Right forelimb (tissue), 1 donor: Measurements from ENCODE around the gene CDNF.
"Not testable (repeated sequence)": the region's sequence is repeated elsewhere in the genome, so short reads cannot be mapped to it uniquely, and the experiment has no call there.

Experiments
- DNase-seq: peaks from one replicate; pipeline ENCODE4 v3.0.0-alpha.2; 2018

Gene CDNF

DNA sequence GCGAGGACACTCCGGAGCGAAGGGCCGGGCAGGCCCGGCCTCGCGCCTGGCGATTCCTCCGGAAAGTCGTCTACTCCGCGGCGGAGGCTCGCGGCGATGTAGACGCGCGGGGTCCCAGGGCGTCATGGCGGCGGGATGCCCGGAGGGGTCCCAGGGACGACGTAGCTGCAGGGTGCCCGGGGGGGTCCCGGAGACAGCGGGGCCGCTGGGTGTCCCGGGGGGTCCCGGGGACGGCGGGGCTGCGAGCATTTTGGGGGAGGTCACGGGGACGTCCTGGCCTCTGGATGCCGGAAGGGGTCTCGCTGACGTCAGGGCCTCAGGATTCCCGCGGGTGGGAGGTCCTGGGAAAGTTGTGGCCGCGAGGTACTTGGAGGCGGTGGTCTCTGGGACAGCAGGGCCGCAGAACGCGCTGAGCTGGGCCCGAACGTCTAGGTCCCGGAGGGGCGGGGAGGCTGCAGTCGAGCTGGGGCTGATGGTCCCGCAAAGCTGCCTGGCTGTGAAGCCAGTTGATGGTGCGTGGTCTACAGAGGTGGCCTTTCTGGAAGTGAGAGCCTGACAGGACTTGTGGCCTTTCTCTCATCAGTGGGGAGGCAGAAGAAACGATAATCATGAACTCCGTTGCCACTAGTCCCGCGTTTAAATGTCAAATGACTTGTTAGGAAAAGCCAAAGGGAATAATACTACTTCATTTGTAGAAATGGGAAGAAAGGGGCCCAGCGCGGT is 906 bp upstream of the CDNF start:
- DNase-seq = peak; percentile 69

DNA sequence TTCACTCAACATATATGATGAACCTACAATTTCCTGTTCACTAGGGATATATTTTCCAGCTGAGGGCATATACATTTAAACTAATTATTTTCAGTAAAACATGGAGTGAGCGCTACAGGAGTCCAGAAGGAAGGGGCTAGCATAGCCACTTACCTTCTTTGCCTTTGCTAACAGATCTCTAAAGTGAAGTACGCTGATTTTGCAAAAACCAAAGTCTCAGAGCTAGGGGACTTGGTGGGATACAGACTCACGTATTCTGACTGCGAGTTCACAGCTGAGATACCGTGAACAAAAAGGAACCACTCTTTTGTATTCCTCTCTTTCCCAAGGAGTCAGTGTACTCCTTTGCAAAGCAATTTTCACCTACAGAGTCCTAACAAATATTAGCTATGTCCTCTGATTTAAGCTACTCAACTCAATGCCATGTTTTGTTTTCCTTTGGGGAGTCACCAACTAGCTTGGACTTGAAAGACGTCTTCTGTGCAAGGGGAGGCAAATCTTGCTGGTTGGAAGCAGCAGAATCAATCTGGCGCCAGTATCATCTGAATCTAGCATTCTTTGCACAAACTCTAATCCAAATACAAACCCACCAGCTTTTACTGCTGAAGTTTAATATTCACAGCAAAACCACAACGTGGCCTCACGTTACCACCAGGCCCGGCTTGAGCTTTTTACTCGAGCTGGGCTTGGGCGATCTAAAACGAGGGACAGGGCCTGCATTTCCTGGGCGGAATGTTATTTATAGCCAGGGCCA is 657 bp downstream of the CDNF start:
- no peak for DNase-seq

GRCh38 chr10:14836208-14836607 is 1.6 kb downstream of the CDNF start:
- DNase-seq = no peak

GRCh38 chr10:14833106-14833505 is 4.7 kb downstream of the CDNF start:
- DNase-seq = no peak

GRCh38 chr10:14826076-14826829 is 11.6 kb downstream of the CDNF start:
- DNase-seq = no peak

DNA sequence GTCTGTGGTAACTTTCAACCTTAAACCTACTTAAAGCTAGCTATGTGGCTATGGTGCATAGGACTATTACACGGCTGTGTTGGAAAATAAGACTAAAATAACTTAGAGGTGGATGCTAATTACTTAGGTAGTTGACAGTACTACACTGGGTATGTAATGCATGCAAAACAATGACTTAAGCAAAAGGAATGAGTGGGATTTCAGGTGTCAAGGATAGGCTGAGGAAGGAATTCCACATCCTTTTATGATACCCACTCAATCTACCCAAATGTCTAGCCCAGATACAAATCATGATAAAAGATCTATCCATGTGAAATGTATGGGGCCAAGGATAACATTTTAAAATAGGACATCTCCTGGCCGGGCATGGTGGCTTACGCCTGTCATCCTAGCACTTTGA is 13.9 kb downstream of the CDNF start:
- DNase-seq = no peak

- DNase-seq = no peak
Measured at GRCh38 chr10:14822879-14823755, 14.7 kb downstream of the CDNF start.

DNA sequence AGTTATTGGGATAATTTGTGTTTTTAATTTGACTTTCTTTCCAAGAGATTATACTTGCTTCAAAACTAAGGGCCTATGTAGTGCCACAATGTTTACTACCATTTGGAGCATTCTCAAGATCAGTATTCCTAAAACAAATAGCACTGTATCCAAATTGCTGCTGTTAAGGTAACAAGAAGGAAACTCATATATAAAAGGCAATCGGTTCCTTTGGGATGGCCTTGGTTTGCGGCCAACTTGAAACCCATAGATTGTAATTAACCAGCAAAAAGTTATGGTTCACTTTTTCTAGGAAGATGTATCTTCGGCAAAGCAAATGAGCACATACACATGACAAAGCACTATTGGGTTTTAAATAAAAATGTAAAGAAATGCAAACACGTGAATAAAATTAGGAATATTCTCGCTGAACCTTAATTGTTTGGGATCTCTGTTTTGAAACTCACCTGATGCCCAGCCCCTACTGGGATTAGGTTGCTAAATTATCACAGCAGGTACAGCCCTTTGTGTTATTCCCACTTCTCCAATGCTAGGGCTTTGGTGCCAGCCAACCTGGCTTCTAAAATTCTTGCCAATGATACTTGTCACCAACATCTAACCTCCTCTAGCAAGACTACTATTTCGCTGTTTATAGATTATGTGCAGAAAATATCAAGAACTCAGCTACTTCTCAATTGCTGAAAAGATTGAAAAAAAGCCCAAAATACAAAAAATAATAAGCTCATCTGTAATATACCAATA is 16.0 kb downstream of the CDNF start:
- DNase-seq = no peak

DNA sequence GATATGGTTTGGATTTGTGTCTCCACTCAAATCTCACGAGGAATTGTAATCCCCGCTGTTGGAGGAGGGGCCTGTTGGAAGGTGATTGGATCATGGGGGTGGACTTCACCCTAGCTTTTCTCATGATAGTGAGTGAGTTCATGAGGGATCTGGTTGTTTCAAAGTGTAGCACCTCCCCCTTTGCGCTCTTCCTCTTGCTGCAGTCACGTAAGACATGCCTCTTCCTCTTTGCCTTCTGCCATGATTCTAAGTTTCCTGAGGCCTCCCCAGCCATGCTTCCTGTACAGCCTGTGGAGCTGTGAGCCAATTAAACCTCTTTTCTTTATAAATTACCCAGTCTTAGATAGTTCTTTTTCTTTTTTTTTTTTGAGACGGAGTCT is 17.1 kb downstream of the CDNF start:
- DNase-seq = no peak

GRCh38 chr10:14820010-14820774 is 17.6 kb downstream of the CDNF start:
- DNase-seq = no peak

DNA sequence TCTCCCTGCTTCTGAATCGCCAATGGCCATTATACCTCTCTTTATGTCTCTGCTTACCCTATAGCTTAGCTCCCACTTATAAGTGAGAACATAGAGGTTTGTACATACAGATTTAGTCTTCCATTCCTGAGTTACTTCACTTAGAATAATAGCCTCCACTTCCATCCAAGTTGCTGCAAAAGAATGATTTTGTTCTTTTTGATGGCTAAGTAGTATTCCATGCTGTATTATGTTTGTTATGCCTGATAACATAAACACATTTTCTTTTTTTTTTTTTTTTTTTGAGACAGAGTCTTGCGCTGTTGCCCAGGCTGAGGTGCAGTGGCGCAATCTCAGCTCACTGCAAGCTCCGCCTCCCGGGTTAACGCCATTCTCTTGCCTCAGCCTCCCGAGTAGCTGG is 21.1 kb downstream of the CDNF start:
- not testable (repeated sequence) for DNase-seq

GRCh38 chr10:14815681-14816080 is 22.2 kb downstream of the CDNF start:
- no peak for DNase-seq

DNA sequence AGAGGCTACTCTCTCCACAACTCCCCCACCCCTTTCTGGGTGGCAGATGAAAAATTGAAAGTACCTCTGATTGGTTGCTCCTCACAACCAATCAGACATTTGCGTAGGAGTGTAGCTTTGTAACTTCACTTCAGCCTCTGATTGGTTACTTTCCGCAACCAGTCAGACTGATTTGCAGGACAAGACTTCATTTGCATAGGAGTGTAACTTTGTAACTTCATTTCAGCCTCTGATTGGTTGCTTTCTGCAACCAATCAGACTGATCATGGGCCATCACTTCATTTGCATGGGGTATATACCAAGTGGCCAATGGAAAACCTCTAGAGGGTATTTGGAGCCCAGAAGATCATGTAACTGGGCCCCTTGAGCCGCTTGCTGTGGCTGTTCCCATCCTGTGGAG is 25.6 kb downstream of the CDNF start:
- DNase-seq = no peak

DNA sequence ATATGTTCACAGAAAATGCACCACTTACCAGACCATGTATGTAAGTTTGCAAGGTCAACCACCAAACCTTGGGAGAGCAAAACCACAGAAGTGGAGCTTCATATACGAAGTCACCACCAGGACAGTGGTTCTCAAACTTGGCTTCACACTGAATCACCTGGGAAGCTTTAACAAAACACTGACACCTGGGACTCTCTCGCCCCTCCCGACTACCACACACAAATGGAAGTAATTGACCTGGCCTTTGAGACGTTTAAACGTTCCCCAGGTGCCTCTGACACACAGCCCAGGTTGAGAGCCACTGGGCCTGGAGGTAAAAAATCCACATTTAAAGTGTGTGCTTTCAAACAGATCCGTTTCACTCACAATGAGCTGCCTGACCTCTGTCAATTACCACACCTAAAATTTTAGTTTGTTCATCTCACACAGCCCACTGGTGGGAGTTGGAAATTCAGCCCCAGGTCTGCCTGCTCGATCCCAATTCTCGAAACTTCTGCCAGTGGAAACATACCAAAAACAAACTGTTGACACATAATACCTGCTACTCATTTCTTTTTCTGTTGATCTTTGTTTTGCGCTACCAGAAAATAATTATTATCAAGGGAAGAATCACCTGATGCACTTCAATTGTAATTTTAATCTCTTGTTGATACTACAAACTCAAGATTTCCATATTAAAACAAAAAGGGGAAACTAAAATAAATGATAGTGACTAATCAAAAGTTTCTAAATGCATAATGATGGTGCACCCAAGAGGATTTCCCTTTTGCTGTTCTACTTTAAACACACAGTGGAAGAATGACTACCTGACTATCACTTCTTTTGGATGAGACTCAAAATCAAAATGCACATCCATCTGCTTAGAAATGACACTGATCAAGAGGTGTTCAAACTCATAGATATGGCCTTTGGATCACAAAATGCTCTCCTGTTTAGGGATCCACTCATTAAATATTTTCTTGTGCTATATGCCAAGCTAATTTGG is 26.6 kb downstream of the CDNF start:
- no peak for DNase-seq

GRCh38 chr10:14806318-14806717 is 31.5 kb downstream of the CDNF start:
- DNase-seq = no peak

DNA sequence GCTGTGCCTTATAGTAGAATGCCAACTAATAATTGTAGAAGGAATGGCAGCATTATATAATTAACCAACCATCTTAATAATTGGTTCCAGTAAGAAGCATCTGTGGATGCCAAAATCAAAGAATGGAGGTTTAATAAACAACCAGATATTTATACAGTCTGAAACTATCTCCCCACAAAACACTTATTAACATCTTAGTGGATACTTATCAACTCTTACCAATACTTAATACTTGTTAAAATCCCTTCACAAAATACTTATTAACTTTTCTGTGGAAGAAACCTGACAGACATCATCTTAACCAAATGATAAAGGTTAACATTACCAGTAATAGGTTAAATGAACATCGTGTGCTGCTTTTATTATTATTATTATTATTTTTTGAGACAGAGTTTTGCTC is 34.0 kb downstream of the CDNF start:
- no peak for DNase-seq

- DNase-seq = no peak
Measured at GRCh38 chr10:14801723-14802122, 36.1 kb downstream of the CDNF start.

DNA sequence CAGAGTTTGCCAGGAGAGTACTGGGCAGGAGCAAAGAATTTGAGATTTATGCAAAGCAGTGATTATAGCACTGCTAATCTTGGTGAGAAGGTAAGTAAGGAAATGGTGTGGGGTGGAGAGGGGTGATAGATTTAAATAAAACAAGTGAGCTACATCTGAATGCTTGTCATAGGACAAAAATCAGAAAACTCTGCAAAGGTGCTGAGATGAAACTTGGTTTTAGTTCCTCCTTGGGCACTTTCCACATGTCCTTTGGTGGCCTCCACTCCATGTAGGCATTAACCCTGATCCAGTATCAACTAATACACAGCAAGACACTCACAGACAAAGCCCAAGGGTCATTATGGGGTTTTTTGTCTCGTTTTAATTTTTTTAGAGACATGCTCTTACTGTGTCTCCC is 37.4 kb downstream of the CDNF start:
- no peak for DNase-seq

DNA sequence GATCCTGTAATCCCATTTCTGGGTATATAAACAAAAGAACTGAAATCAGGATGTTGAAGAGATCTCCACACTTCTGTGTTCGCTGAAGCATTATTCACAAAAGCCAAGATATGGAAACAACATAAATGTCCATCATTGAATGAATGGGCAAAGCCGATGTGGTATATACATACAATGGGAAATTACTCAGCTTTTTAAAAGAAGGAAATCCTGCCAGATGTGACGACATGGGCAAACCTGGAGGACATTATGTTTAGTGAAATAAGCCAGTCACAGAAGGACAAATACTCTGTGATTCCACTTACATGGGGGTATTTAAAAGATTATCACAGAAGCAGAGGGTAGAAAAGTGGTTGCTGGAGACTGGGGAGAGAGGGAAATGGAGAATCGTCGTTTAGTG is 39.2 kb downstream of the CDNF start:
- no peak for DNase-seq

- DNase-seq = no peak
Measured at GRCh38 chr10:14787938-14788337, 49.9 kb downstream of the CDNF start.
